ENCODE measurements around the gene MALRD1. TPM values are rescaled to one million over a fixed set of nuclear protein-coding genes. Genes with fewer than 3 reads are reported as not detected.

MALRD1 gene
- total RNA-seq, 1 experiment from 2014 or later = not detected

GRCh38 chr10:19689231-19689630 is 640.6 kb downstream of the MALRD1 start:
- ChIA-PET POLR2A (no interaction called here), CTCF (no interaction called here)
- TF ChIP-seq, protein P1, sequence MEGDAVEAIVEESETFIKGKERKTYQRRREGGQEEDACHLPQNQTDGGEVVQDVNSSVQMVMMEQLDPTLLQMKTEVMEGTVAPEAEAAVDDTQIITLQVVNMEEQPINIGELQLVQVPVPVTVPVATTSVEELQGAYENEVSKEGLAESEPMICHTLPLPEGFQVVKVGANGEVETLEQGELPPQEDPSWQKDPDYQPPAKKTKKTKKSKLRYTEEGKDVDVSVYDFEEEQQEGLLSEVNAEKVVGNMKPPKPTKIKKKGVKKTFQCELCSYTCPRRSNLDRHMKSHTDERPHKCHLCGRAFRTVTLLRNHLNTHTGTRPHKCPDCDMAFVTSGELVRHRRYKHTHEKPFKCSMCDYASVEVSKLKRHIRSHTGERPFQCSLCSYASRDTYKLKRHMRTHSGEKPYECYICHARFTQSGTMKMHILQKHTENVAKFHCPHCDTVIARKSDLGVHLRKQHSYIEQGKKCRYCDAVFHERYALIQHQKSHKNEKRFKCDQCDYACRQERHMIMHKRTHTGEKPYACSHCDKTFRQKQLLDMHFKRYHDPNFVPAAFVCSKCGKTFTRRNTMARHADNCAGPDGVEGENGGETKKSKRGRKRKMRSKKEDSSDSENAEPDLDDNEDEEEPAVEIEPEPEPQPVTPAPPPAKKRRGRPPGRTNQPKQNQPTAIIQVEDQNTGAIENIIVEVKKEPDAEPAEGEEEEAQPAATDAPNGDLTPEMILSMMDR (IDR thresholded peaks at IDR 0.05; ENCODE audit: unreplicated experiment) = no peak
- H3K27me3 Mint-ChIP-seq (ENCODE audit: insufficient read depth, unreplicated experiment) = no peaks in the 10 kb centered on the region
- H3K4me1 Mint-ChIP-seq (ENCODE audit: insufficient read depth, unreplicated experiment) = no peaks in the 10 kb centered on the region
- no peak overlapping the region for H3K4me3 Mint-ChIP-seq (ENCODE audit: unreplicated experiment)
- intact Hi-C loops (cut with micrococcal nuclease) = no loop called here
- no peak overlapping the region for H3K27ac Mint-ChIP-seq (ENCODE audit: low read depth, unreplicated experiment)
- no peaks in the 10 kb centered on the region for H3K36me3 Mint-ChIP-seq (ENCODE audit: insufficient read depth, unreplicated experiment)
- DNase-seq (ENCODE audit: unreplicated experiment) = no peak
- BruUV-seq (replicated peaks) = no TSS peak
- no peaks in the 10 kb centered on the region for H3K9me3 Mint-ChIP-seq (ENCODE audit: unreplicated experiment)

- DNase-seq (ENCODE audit: unreplicated experiment) = no peak
- ChIA-PET POLR2A (no interaction called here), CTCF (no interaction called here)
- Mint-ChIP-seq H3K4me3 (ENCODE audit: unreplicated experiment) (no peak overlapping the region), H3K4me1 (ENCODE audit: insufficient read depth, unreplicated experiment) (peaks cover 12% of the 10 kb centered on the region), H3K27ac (ENCODE audit: low read depth, unreplicated experiment) (peak overlapping the region; percentile 26), H3K27me3 (ENCODE audit: insufficient read depth, unreplicated experiment) (no peaks in the 10 kb centered on the region), H3K36me3 (ENCODE audit: insufficient read depth, unreplicated experiment) (no peaks in the 10 kb centered on the region), H3K9me3 (ENCODE audit: unreplicated experiment) (no peaks in the 10 kb centered on the region)
- BruUV-seq (replicated peaks) = no TSS peak
- TF ChIP-seq, protein P1 (IDR thresholded peaks at IDR 0.05; ENCODE audit: unreplicated experiment) = no peak
- intact Hi-C loops (cut with micrococcal nuclease) = no loop called here
These were observed 650.7 kb downstream of the MALRD1 start for GRCh38 chr10:19699299-19699698.

DNA sequence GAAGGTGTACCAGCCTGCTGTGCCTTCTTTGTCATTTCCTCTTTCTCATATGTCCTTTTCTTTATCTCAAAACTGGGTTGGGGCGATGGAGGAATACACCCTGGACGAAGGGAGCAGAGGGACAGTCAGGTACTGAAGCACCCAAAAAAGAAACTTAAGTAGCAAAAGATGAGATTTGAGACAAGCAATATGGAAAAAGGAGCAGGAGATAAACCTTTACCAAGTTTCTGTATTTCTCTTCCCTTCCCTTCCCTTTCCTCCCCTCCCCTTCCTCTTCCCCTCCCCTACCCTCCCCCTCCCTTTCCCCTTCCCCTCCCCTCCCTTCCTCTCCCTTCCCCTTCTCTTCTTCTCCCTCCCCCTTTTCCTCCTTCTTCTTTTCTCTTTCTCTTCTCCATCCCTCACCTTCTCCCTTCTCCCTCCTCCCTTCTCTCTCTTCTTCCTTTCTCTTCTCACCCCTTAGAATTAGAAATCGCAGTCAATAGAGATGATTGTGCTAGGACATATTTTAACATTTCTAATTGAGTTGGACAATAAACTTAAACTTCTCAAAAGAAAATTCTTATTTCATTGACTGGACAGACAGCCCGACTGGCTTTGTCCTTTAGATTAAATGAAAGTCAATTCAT is 652.9 kb downstream of the MALRD1 start:
- no peak overlapping the region for H3K4me3 Mint-ChIP-seq (ENCODE audit: unreplicated experiment)
- no TSS peak for BruUV-seq (replicated peaks)
- CTCF ChIA-PET = interaction anchor here (0.6 to 0.7 kb wide), 2 partner anchors 243 to 1257 kb away, joined by 3 read pairs; no protein-coding TSS in a partner anchor
- peak overlapping the region; percentile 43 for H3K27ac Mint-ChIP-seq (ENCODE audit: low read depth, unreplicated experiment)
- peaks cover 12% of the 10 kb centered on the region for H3K4me1 Mint-ChIP-seq (ENCODE audit: insufficient read depth, unreplicated experiment)
- intact Hi-C loops (cut with micrococcal nuclease) = no loop called here
- no peaks in the 10 kb centered on the region for H3K27me3 Mint-ChIP-seq (ENCODE audit: insufficient read depth, unreplicated experiment)
- H3K9me3 Mint-ChIP-seq (ENCODE audit: unreplicated experiment) = no peaks in the 10 kb centered on the region
- DNase-seq (ENCODE audit: unreplicated experiment) = no peak
- no peaks in the 10 kb centered on the region for H3K36me3 Mint-ChIP-seq (ENCODE audit: insufficient read depth, unreplicated experiment)
- TF ChIP-seq, protein P1 (IDR thresholded peaks at IDR 0.05; ENCODE audit: unreplicated experiment) = no peak
- POLR2A ChIA-PET = interaction anchor here (0.6 to 0.7 kb wide), 2 partner anchors 114 to 851 kb away, joined by 4 read pairs; partner anchors contain the start of gene PLXDC2

GRCh38 chr10:19702215-19702614 is 653.6 kb downstream of the MALRD1 start:
- H3K4me1 Mint-ChIP-seq (ENCODE audit: insufficient read depth, unreplicated experiment) = peaks cover 16% of the 10 kb centered on the region
- H3K36me3 Mint-ChIP-seq (ENCODE audit: insufficient read depth, unreplicated experiment) = no peaks in the 10 kb centered on the region
- H3K9me3 Mint-ChIP-seq (ENCODE audit: unreplicated experiment) = peaks cover 5% of the 10 kb centered on the region
- TF ChIP-seq, protein P1 (IDR thresholded peaks at IDR 0.05; ENCODE audit: unreplicated experiment) = no peak
- H3K27me3 Mint-ChIP-seq (ENCODE audit: insufficient read depth, unreplicated experiment) = no peaks in the 10 kb centered on the region
- ChIA-PET POLR2A (interaction anchor here (0.6 to 0.7 kb wide), 2 partner anchors 114 to 851 kb away, joined by 4 read pairs; partner anchors contain the start of gene PLXDC2), CTCF (interaction anchor here (0.6 to 0.7 kb wide), 2 partner anchors 243 to 1257 kb away, joined by 3 read pairs; no protein-coding TSS in a partner anchor)
- intact Hi-C loops (cut with micrococcal nuclease) = no loop called here
- H3K4me3 Mint-ChIP-seq (ENCODE audit: unreplicated experiment) = no peak overlapping the region
- peak; percentile 71 for DNase-seq (ENCODE audit: unreplicated experiment)
- BruUV-seq (replicated peaks) = no TSS peak
- peak overlapping the region; percentile 43 for H3K27ac Mint-ChIP-seq (ENCODE audit: low read depth, unreplicated experiment)

Data from MCF 10A (cell line).